Activated CD4-positive, alpha-beta T cell treated with anti-CD3 and anti-CD28 coated beads, Interleukin-2, amount 10 ng/mL, durations not matched to agents 7 days and 5 days (primary cell): Measurements from ENCODE around the gene SLC27A4. TPM values are rescaled to one million over a fixed set of nuclear protein-coding genes. Genes with fewer than 3 reads are reported as not detected.

Source experiments
- CTCF ChIA-PET: fragments of 350-600 bp; sonication (Branson Sonifier 250); formaldehyde crosslinking; loops from one replicate; lab custom pipeline; 2021; ENCODE audit warnings: antibody characterized with exemption; lab: Charles Lee
- POLR2A ChIA-PET: fragments of 350-600 bp; sonication (Branson Sonifier 250); formaldehyde crosslinking; loops from one replicate; lab custom pipeline; 2021; ENCODE audit warnings: antibody characterized with exemption; lab: Charles Lee
- DNase-seq: peaks from one replicate; pipeline ENCODE4 v3.0.0-alpha.2; 2020
- H3K27ac Mint-ChIP-seq: one replicate; pipeline ENCODE4 v1.8.0; 2021; ENCODE audit warnings: mild to moderate bottlenecking, moderate library complexity, mixed read lengths
- H3K27me3 Mint-ChIP-seq: one replicate; pipeline ENCODE4 v1.8.0; 2021; ENCODE audit warnings: mixed read lengths
- H3K36me3 Mint-ChIP-seq: one replicate; pipeline ENCODE4 v1.8.0; 2021; ENCODE audit warnings: low read depth, mixed read lengths
- H3K4me1 Mint-ChIP-seq: one replicate; pipeline ENCODE4 v1.8.0; 2021; ENCODE audit warnings: mixed read lengths
- H3K4me3 Mint-ChIP-seq: one replicate; pipeline ENCODE4 v1.8.0; 2021; ENCODE audit warnings: mild to moderate bottlenecking, moderate library complexity, mixed read lengths
- H3K9me3 Mint-ChIP-seq: one replicate; pipeline ENCODE4 v1.8.0; 2021; ENCODE audit warnings: mixed read lengths
- total RNA-seq, 2 experiments: library from RNA; stranded (reverse); gene quantifications; one replicate each; pipeline ENCODE4 v1.2.3, GENCODE V29; 2021

SLC27A4 gene
- total RNA-seq = 10 to 100 TPM; 15.8 to 16.8 TPM

DNA sequence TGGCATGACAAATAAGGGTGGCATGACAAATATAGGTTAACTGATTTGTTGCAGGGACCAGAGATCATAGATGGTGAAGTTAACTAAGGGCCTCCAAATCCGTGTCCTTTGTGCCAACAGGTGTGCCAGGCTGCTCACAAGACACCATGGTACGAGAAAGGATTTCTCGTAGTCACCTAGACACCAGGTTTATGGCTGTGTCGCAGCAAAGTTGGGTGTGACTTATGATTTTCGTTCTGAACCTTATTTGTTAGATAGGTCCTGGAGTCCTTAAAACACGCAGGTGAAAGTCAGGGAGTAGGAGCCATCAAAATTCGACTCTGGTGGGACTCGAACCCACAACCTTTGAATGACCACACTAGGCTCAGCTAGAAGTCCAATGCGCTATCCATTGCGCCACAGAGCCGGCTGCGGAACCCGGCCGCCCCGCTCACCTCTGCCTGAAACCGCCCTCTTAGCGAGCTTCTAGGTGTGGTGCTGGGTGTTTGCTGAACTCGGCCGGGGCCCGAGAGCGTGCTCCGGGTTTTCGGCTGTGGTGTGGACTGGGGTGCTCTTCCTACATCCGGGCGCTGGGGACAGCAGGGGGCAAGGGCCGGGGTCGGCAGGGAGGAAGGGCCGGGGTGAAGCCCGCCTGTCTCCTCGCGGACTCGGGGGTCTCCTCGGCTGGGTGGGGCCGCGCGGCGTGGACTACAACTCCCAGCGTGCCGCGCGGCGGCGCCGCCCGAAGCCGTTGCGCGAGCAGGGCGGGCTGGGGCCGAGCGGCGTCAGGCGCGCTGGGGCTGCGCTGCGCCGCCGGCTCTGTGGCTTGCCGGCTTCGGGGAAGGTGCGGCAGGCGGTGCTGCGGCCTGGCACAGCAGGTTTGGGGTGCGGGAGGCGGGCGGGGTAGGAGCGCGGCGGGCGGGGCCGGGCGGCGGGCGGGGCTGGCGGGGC is at the start of gene SLC27A4:
Gene SLC27A4 (plus strand): TSS at position 767 of the 930 bp plus-strand sequence. CDS start 2,606 bp downstream, outside the sequence.
- ChIA-PET POLR2A (interaction anchor here (0.7 kb wide), 1 partner anchor 25 kb away, joined by 4 read pairs; no protein-coding TSS in a partner anchor), CTCF (interaction anchor here (1.0 to 4.1 kb wide), 3 partner anchors 10 to 99 kb away, joined by 3 to 29 read pairs (median 7); no protein-coding TSS in a partner anchor)
- H3K9me3 Mint-ChIP-seq = no peaks in the 10 kb centered on the region
- H3K4me1 Mint-ChIP-seq = peaks cover 15% of the 10 kb centered on the region
- DNase-seq = peak; percentile 84
- H3K4me3 Mint-ChIP-seq = peak within 1 kb of the TSS; percentile 87
- peaks cover 4% of the 10 kb centered on the region for H3K36me3 Mint-ChIP-seq
- H3K27me3 Mint-ChIP-seq = no peaks in the 10 kb centered on the region
- H3K27ac Mint-ChIP-seq = peak within 1 kb of the TSS; percentile 91

DNA sequence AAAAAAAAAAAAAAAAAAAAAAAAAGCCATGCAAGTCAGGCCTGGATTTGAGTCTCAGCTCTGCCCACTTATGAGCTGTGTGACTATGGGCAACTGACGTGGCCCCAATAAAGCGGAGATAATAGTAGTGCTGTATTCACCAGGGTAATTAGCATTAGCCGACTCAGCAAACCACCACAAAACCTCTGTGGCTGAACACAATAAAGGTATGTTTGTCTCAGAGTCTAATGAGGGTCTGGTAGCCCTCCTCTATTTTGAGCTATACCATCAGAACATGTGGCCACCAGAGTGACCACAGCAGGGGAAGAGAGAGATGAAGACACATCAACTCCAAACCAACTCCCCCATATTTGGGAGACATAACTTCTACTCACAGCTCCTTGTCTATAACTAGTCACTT is 48.3 kb upstream of the SLC27A4 start:
- no peaks in the 10 kb centered on the region for H3K27me3 Mint-ChIP-seq
- no peak overlapping the region for H3K4me3 Mint-ChIP-seq

DNA sequence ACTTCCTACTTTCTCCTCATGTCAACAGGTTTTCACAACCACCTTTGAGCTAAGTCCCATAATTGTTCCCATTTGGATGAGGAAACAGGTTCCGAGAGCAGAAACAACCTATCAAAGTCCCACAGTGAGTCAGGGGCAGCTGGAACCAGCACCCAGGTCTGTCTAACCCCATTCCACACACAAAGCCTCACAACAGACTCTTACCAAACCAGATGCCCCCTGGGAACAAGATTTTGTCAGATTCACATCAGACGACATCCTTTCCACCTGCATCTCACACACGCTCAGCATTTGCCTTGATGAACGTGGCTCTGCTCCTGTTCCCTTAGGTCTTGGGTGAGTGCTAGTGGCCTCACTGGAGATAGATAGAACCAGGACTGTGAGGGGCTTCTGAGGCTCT is 47.2 kb upstream of the SLC27A4 start:
- Mint-ChIP-seq H3K36me3 (no peaks in the 10 kb centered on the region), H3K9me3 (no peaks in the 10 kb centered on the region), H3K27me3 (no peaks in the 10 kb centered on the region), H3K4me1 (peaks cover 4% of the 10 kb centered on the region), H3K4me3 (no peak overlapping the region), H3K27ac (no peak overlapping the region)
- ChIA-PET POLR2A (no interaction called here), CTCF (interaction anchor here (1.6 to 1.8 kb wide), 2 partner anchors 119 to 146 kb away, joined by 6 to 7 read pairs; no protein-coding TSS in a partner anchor)
- DNase-seq = no peak

More for the DNA sequence above, 48.3 kb upstream of the SLC27A4 start:
- POLR2A ChIA-PET = no interaction called here
- Mint-ChIP-seq H3K36me3 (no peaks in the 10 kb centered on the region), H3K4me1 (peaks cover 4% of the 10 kb centered on the region), H3K27ac (no peak overlapping the region), H3K9me3 (no peaks in the 10 kb centered on the region)
- no peak for DNase-seq
- CTCF ChIA-PET = interaction anchor here (0.7 to 1.8 kb wide), 5 partner anchors 70 to 1052 kb away, joined by 3 to 7 read pairs (median 4); no protein-coding TSS in a partner anchor

DNA sequence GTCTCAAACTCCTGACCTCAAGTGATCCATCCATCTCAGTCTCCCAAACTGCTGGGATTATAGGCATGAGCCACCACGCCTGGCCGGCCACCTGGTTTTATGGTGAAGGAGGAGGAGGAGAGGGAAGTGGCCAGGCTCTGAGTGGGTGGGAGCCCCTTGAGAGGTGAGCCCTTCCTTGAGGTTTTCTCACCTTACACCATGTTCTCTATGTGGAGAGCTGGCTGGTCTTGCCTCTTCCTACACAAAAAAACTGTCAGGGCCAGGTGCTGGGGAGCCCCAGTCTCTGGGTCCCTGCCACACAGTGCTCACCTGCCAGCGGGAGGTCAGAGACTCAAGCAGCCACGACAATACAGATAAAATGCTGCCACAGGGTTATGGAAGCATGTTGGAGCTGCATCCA is 46.2 kb upstream of the SLC27A4 start:
- no peak for DNase-seq
- H3K9me3 Mint-ChIP-seq = no peaks in the 10 kb centered on the region
- ChIA-PET CTCF (interaction anchor here (1.0 to 1.2 kb wide), 2 partner anchors 149 to 190 kb away, joined by 3 to 4 read pairs; no protein-coding TSS in a partner anchor), POLR2A (no interaction called here)
- H3K27ac Mint-ChIP-seq = no peak overlapping the region
- H3K36me3 Mint-ChIP-seq = no peaks in the 10 kb centered on the region
- peaks cover 4% of the 10 kb centered on the region for H3K4me1 Mint-ChIP-seq
- H3K27me3 Mint-ChIP-seq = no peaks in the 10 kb centered on the region
- H3K4me3 Mint-ChIP-seq = no peak overlapping the region

DNA sequence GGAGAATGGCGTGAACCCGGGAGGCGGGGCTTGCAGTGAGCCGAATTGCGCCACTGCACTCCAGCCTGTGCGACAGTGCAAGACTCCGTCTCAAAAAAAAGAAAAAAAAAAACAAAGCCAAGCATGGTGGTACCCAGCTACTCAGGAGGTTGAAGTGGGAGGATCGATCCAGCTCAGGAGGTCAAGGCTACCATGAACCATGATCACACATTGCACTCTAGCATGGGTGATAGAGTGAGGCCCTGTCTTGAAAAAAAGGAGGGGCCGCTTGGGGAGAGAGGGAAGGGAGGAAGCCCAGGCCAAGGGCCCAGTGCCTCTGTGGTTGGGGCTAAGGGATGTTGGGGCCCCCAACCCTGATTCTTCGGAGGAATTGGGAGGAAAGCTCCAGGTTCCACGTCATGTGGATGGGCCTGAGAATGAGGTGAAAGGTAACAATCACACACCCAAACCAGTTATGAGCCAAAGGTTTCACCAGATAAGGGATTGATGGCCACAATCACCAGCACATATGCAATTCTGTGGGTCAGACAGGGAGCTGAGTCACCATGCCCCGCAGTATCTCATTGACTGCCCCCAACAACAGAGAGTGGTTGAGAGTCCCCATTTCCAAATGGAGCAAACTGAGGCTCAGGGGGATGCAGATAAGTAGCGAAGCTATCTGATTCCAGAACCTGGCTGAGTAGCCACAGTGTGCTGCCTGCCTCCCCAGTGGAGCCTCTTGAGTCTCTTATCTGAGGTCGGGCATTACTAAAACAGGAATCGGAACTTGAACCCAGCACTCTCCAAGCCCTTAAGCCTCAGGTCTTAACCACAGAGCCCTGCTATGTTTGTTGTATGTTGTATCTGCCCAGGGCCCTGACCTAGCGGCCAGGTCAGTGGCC is 43.7 kb upstream of the SLC27A4 start:
- Mint-ChIP-seq H3K27ac (peak overlapping the region; percentile 25), H3K9me3 (no peaks in the 10 kb centered on the region), H3K4me3 (no peak overlapping the region), H3K36me3 (no peaks in the 10 kb centered on the region), H3K4me1 (peaks cover 4% of the 10 kb centered on the region), H3K27me3 (no peaks in the 10 kb centered on the region)
- POLR2A ChIA-PET = no interaction called here
- no peak for DNase-seq
- CTCF ChIA-PET = interaction anchor here (1.0 to 2.3 kb wide), 9 partner anchors 8 to 117 kb away, joined by 3 to 6 read pairs (median 4); partner anchors contain the start of genes GOLGA2 and SWI5

DNA sequence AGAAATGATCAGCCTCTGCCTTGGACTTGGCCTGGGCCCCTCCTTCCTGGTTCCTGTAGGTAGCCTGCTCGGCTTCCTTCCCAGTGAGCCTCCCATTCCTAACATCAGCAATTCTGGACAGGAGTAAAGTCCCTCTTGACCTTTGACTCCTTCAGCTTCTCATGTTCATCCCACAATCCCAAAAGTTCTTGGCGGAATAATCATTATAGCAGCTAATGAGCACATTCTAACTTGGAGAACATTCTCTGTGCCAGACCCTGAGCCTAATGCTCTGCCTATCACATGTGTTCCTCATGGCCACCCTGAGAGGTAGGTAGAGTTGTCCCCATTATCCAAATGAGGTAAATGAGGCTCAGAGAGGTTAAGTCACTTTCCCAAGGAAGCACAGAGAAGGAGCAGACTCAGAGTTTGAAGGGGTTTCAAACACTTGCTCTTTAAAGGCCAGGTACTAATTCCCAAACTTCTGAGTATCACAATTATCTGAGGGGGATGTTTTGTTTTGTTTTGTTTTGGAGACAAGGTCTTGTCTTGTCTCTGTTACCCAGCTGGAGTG is 43.0 kb upstream of the SLC27A4 start:
- H3K4me1 Mint-ChIP-seq = peaks cover 4% of the 10 kb centered on the region
- H3K36me3 Mint-ChIP-seq = no peaks in the 10 kb centered on the region
- POLR2A ChIA-PET = no interaction called here
- no peaks in the 10 kb centered on the region for H3K9me3 Mint-ChIP-seq
- DNase-seq = no peak
- no peaks in the 10 kb centered on the region for H3K27me3 Mint-ChIP-seq
- CTCF ChIA-PET = interaction anchor here (1.0 to 2.3 kb wide), 4 partner anchors 7 to 65 kb away, joined by 3 to 6 read pairs (median 4); no protein-coding TSS in a partner anchor
- no peak overlapping the region for H3K4me3 Mint-ChIP-seq
- H3K27ac Mint-ChIP-seq = no peak overlapping the region

DNA sequence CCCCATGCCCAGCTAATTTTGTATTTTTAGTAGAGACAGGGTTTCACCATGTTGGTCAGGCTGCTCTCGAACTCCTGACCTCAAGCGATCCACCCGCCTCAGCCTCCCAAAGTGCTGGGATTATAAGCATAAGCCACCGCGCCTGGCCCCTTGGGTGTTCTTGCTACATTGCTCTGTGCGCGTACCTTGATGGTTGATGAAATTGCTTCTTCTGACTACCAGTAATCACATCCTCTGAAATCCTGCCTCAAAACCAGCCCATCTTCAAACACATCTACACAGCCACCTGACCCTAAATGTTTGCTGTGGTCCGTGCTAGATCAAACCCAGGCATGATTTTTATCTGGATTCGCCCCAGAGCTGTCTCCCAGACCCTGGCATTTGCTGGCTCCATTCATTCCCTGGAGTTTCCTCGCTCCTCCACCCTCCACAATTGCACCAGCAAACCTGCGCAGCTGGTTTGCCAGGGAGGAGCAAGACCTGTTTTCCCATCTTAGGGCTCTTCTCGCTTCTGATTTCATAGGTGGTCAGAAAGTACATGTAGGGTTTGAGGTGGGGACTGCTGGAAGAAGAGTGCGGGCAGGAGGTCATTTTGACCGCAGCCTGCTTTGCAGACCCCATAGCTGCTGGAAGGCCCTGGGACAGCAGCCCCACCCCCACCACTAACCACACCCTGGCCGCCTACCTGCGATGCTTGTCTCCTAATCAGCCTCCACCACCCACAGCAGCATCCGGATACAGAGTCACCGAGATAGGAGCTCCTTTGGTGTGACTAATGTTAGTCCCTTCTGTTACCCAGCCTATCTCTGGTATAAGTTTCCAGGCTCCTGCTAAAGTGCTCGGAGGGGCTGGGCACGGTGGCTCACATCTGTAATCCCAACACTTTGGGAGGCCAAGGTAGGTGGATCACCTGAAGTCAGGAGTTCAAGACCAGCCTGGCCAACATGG is 41.5 kb upstream of the SLC27A4 start:
- peaks cover 4% of the 10 kb centered on the region for H3K4me1 Mint-ChIP-seq
- ChIA-PET POLR2A (no interaction called here), CTCF (interaction anchor here (1.0 to 1.7 kb wide), 3 partner anchors 10 to 68 kb away, joined by 3 read pairs; no protein-coding TSS in a partner anchor)
- H3K4me3 Mint-ChIP-seq = no peak overlapping the region
- no peak overlapping the region for H3K27ac Mint-ChIP-seq
- H3K9me3 Mint-ChIP-seq = no peaks in the 10 kb centered on the region
- DNase-seq = no peak
- no peaks in the 10 kb centered on the region for H3K36me3 Mint-ChIP-seq
- H3K27me3 Mint-ChIP-seq = no peaks in the 10 kb centered on the region

DNA sequence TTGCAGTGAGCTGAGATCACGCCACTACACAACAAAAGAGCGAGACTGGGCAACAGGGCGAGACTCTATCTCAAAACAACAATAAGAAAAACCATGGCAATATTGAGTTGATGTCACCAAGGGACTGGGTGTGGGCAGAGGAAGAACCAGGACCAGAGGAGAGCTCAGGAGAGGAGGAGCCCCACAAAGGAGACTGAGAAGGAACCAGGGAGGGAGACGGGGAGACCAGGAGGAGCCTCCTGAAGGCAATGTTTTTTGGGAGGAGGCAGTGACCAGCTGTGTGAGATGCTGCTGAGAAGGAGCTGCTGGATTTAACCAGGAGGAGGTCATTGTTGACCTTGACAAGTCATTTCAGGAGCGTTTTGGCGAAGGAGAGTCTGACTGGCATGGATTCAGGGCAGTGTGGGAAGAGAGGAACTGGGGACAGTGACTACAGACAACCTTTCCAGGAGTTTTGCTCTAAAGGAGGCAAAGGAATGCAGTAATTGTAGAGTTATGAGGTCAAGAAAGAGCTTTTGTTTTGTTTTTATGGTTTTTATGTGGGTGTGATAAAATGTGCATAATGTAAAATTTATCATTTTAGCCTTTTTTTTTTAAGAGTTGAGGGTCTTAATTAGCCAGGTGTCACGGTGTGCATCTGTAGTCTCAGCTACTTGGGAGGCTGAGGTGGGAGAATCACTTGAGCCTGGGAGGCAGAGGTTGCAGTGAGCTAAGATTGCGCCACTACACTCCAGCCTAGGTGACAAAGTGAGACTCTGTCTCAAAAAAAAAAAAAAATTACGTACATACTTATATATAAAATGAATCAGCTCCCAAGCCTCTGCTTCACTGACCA is 36.0 kb upstream of the SLC27A4 start:
- no peaks in the 10 kb centered on the region for H3K4me1 Mint-ChIP-seq
- POLR2A ChIA-PET = interaction anchor here (0.6 kb wide), 1 partner anchor 9 kb away, joined by 3 read pairs; no protein-coding TSS in a partner anchor
- CTCF ChIA-PET = interaction anchor here (0.6 to 1.7 kb wide), 3 partner anchors 8 to 514 kb away, joined by 3 to 4 read pairs (median 4); no protein-coding TSS in a partner anchor
- no peak overlapping the region for H3K27ac Mint-ChIP-seq
- H3K4me3 Mint-ChIP-seq = no peak overlapping the region
- no peaks in the 10 kb centered on the region for H3K9me3 Mint-ChIP-seq
- DNase-seq = no peak
- H3K27me3 Mint-ChIP-seq = no peaks in the 10 kb centered on the region
- H3K36me3 Mint-ChIP-seq = peaks cover 5% of the 10 kb centered on the region

DNA sequence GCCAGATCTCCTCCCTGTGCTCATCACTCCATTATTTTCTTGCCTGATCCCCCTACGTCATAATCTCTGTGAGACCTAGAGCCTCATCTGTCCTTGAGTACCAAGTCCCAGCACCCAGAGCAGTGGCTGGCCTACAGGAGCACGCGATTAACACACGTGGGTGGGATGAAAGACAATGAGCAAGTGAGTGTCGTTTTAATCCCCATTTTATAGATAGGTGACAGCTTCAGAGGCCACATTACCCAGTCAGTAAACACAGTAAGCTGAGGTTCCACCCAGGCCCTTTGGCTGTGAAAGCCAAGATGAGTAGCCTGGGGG is 35.4 kb upstream of the SLC27A4 start:
- CTCF ChIA-PET = interaction anchor here (1.3 to 1.7 kb wide), 2 partner anchors 8 to 10 kb away, joined by 4 read pairs; no protein-coding TSS in a partner anchor
- Mint-ChIP-seq H3K4me1 (no peaks in the 10 kb centered on the region), H3K27me3 (no peaks in the 10 kb centered on the region), H3K4me3 (no peak overlapping the region), H3K36me3 (peaks cover 5% of the 10 kb centered on the region), H3K9me3 (no peaks in the 10 kb centered on the region), H3K27ac (no peak overlapping the region)
- no peak for DNase-seq
- POLR2A ChIA-PET = no interaction called here

DNA sequence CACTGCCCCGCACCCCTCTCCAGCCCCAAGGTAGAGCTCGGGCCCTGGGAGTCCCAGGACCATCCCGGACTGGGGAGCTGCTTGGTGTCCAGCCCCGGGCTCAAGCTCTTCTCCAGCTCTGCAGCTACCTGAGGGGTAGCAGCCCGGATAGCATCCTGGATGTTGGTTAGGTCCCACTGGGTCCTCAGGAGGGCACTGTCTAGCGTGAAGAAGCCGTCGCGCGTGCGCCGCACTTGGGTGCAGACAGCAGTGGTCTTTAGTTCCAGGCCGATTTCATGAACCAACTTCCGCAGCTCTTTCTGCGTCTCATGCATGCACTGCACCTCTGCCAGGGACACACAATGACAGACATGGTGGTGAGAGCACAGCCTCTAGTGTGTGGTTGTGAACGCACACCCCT is 30.8 kb upstream of the SLC27A4 start:
- POLR2A ChIA-PET = no interaction called here

More for the DNA sequence above, 30.8 kb upstream of the SLC27A4 start:
- Mint-ChIP-seq H3K27me3 (no peaks in the 10 kb centered on the region), H3K4me3 (no peak overlapping the region), H3K9me3 (no peaks in the 10 kb centered on the region), H3K4me1 (no peaks in the 10 kb centered on the region), H3K27ac (no peak overlapping the region), H3K36me3 (peaks cover 5% of the 10 kb centered on the region)
- DNase-seq = no peak
- CTCF ChIA-PET = interaction anchor here (0.8 to 1.5 kb wide), 3 partner anchors 9 to 53 kb away, joined by 3 to 4 read pairs (median 4); no protein-coding TSS in a partner anchor
